HCT116 (cell line): ENCODE data around the gene ADCY2. TPM values are rescaled to one million over a fixed set of nuclear protein-coding genes. Genes with fewer than 3 reads are reported as not detected.

ENCODE experiments used
- ATAC-seq: fragments of 200-7000 bp; cut with Tn5 transposase; 2 replicates; pipeline ENCODE4 v1.9.1; 2020; ENCODE audit warnings: mild to moderate bottlenecking, moderate library complexity
- BruUV-seq: library from RNA; stranded (reverse); fragments of 400-500 nt; replicated peaks from 2 replicates; lab custom pipeline; 2021; lab: Mats Ljungman, UMichigan
- CTCF ChIA-PET: fragments of 300-600 bp; sonication (Branson Sonifier 250); formaldehyde crosslinking; loops from one replicate; lab custom pipeline; 2021; ENCODE audit warnings: antibody characterized with exemption; lab: Charles Lee
- POLR2A ChIA-PET: fragments of 300-600, 350-600 bp; sonication (Branson Sonifier 250); formaldehyde crosslinking; loops from one replicate; lab custom pipeline; 2021; ENCODE audit warnings: antibody characterized with exemption; lab: Charles Lee
- RAD21 ChIA-PET, 2 experiments: fragments of 300-600 bp; sonication (Branson Sonifier 250); formaldehyde crosslinking; loops; one replicate each; lab custom pipeline; 2023; ENCODE audit warnings: low total read pairs in 2 of 2; ENCODE audit not compliant: uncharacterized antibody in 2 of 2, unreplicated experiment in 2 of 2, low non-redundant PET in 1 of 2; lab: Charles Lee
- DNase-seq: peaks from one replicate; pipeline ENCODE4 v3.0.0-alpha.2; 2010; ENCODE audit warnings: low read depth, low spot score
- H2AFZ ChIP-seq: fragments of 200-600 bp; shearing (Covaris generic), sonication (generic); 2 replicates; pipeline ENCODE4 v1.6.1; 2017; ENCODE audit warnings: low read depth, mixed run types, mixed read lengths, antibody characterized with exemption, low read length; ENCODE audit not compliant: poor library complexity, severe bottlenecking
- H3K27ac ChIP-seq: 2 replicates; pipeline ENCODE4 v1.5.1; 2012; ENCODE audit warnings: low read depth, low read length
- H3K27me3 ChIP-seq: fragments of 200-600 bp; sonication (generic); 2 replicates; pipeline ENCODE4 v1.6.1; 2016; ENCODE audit warnings: mixed run types, low read length, mixed read lengths; ENCODE audit not compliant: insufficient read depth
- H3K36me3 ChIP-seq, 2 experiments: fragments of 200-500 bp in 1 of 2; fragments of 200-600 bp in 1 of 2; sonication (Bioruptor generic) in 1 of 2; sonication (generic) in 1 of 2; 2 replicates each; pipeline versions ENCODE4 v1.5.1 to v1.6.1; 2014 to 2016; ENCODE audit warnings: low read length in 2 of 2, inconsistent platforms in 1 of 2, mixed read lengths in 1 of 2, mixed run types in 1 of 2; ENCODE audit not compliant: insufficient read depth in 2 of 2, control insufficient read depth in 1 of 2
- H3K4me1 ChIP-seq, 2 experiments: fragments of 200-600 bp in 1 of 2; sonication (generic) in 1 of 2; 2 replicates each; pipeline versions ENCODE4 v1.5.1 to v1.6.1; 2012 to 2017; ENCODE audit warnings: low read length in 2 of 2, inconsistent platforms in 1 of 2, mild to moderate bottlenecking in 1 of 2, mixed read lengths in 1 of 2, mixed run types in 1 of 2, moderate library complexity in 1 of 2; ENCODE audit not compliant: insufficient read depth in 2 of 2, control insufficient read depth in 1 of 2
- H3K4me2 ChIP-seq: fragments of 200-600 bp; sonication (generic); 2 replicates; pipeline ENCODE4 v1.6.1; 2017; ENCODE audit warnings: mixed run types, low read length, mixed read lengths
- H3K4me3 ChIP-seq, 2 experiments: fragments of 200-600 bp in 1 of 2; sonication (generic) in 1 of 2; replicated peaks in 1 of 2; 2 replicates each; pipeline ENCODE4 v1.5.1; 2011 to 2016; ENCODE audit warnings: low read length in 2 of 2, control low read depth in 1 of 2, low read depth in 1 of 2, mild to moderate bottlenecking in 1 of 2, mixed read lengths in 1 of 2, mixed run types in 1 of 2
- H3K79me2 ChIP-seq: fragments of 200-600 bp; sonication (generic); 2 replicates; pipeline ENCODE4 v1.6.1; 2017; ENCODE audit warnings: mild to moderate bottlenecking, mixed run types, low read length, moderate library complexity, mixed read lengths; ENCODE audit not compliant: insufficient read depth
- H3K9ac ChIP-seq: fragments of 200-600 bp; sonication (generic); 2 replicates; pipeline ENCODE4 v1.6.1; 2016; ENCODE audit warnings: low read length, mixed read lengths
- H3K9me2 ChIP-seq: fragments of 200-600 bp; sonication (generic), shearing (Covaris generic); 2 replicates; pipeline ENCODE4 v1.6.1; 2017; ENCODE audit warnings: mixed run types, mild to moderate bottlenecking, moderate library complexity; ENCODE audit not compliant: insufficient read depth
- H3K9me3 ChIP-seq, 2 experiments: fragments of 200-500 bp in 1 of 2; fragments of 200-600 bp in 1 of 2; sonication (Bioruptor generic) in 1 of 2; sonication (generic) in 1 of 2; 2 replicates each; pipeline ENCODE4 v1.6.1; 2014 to 2017; ENCODE audit warnings: low read length in 2 of 2, mixed read lengths in 2 of 2, inconsistent platforms in 1 of 2, low read depth in 1 of 2, mild to moderate bottlenecking in 1 of 2, mixed run types in 1 of 2, moderate library complexity in 1 of 2; ENCODE audit not compliant: control insufficient read depth in 1 of 2, insufficient read depth in 1 of 2
- H4K20me1 ChIP-seq: fragments of 200-600 bp; sonication (generic), shearing (Covaris generic); 2 replicates; pipeline ENCODE4 v1.6.1; 2017; ENCODE audit warnings: mixed run types, mild to moderate bottlenecking, moderate library complexity; ENCODE audit not compliant: insufficient read depth
- CEBPB ChIP-seq: IDR thresholded peaks from 2 replicates; pipeline ENCODE4 v1.6.1; 2012; ENCODE audit warnings: low read depth
- EGR1 ChIP-seq: IDR thresholded peaks from 2 replicates; pipeline ENCODE4 v1.6.1; 2012; ENCODE audit warnings: low read depth
- ELF1 ChIP-seq: IDR thresholded peaks from 2 replicates; pipeline ENCODE4 v1.6.1; 2012; ENCODE audit warnings: low read depth, borderline replicate concordance
- EZH2phosphoT487 ChIP-seq: fragments of 200-600 bp; IDR thresholded peaks from 2 replicates; pipeline ENCODE4 v1.6.1; 2018; ENCODE audit warnings: antibody characterized with exemption, borderline replicate concordance
- POLR2A ChIP-seq: IDR thresholded peaks from 2 replicates; pipeline ENCODE4 v1.7.0; 2011; ENCODE audit warnings: borderline replicate concordance; ENCODE audit not compliant: insufficient read depth, insufficient read length; ENCODE audit errors: extremely low read depth
- RAD21 ChIP-seq: IDR thresholded peaks from 2 replicates; pipeline ENCODE4 v1.6.1; 2012; ENCODE audit warnings: low read depth, mild to moderate bottlenecking
- SIN3A ChIP-seq: IDR thresholded peaks from 2 replicates; pipeline ENCODE4 v1.6.1; 2012; ENCODE audit warnings: low read depth
- TCF7L2 ChIP-seq: IDR thresholded peaks from 2 replicates; pipeline ENCODE4 v1.7.0; 2011; ENCODE audit warnings: borderline replicate concordance, inconsistent platforms; ENCODE audit not compliant: insufficient read depth, insufficient read length; ENCODE audit errors: extremely low read depth
- ZBTB33 ChIP-seq: IDR thresholded peaks from 2 replicates; pipeline ENCODE4 v1.6.1; 2011; ENCODE audit warnings: mild to moderate bottlenecking, low read length, moderate library complexity; ENCODE audit not compliant: insufficient replicate concordance; ENCODE audit errors: extremely low read depth
- intact Hi-C: fragments of 100-400 bp; cut with micrococcal nuclease; formaldehyde crosslinking; loops from 2 replicates; pipeline ENCODE4 v1.10.0; 2022
- total RNA-seq: library from RNA; stranded (reverse); gene quantifications from one replicate; pipeline ENCODE4 v1.2.1, GENCODE V29; 2021; ENCODE audit not compliant: unreplicated experiment

ADCY2 gene
- total RNA-seq, 1 experiment from 2014 or later, result 0.15 TPM

- TF ChIP-seq TCF7L2 (no peak), ELF1 (no peak), POLR2A (no peak), SIN3A (no peak)
Observed at GRCh38 chr5:7437836-7438235, 41.9 kb downstream of the ADCY2 start (continued).

- no peak for ATAC-seq
- Histone ChIP-seq H3K27me3 (no peaks in the 10 kb centered on the region), H3K9me3 (peaks cover 9 to 19% of the 10 kb centered on the region in 2 experiments; a peak in 2 of 4 replicates), H3K79me2 (no peaks in the 10 kb centered on the region), H3K36me3 (no peaks in the 10 kb centered on the region), H3K9ac (no peak overlapping the region), H2AFZ (no peak overlapping the region), H3K4me2 (no peak overlapping the region), H4K20me1 (no peaks in the 10 kb centered on the region), H3K4me3 (no peak overlapping the region), H3K9me2 (no peaks in the 10 kb centered on the region), H3K4me1 (no peaks in the 10 kb centered on the region), H3K27ac (no peak overlapping the region)
- POLR2A ChIA-PET, result no interaction called here
- CTCF ChIA-PET, result no interaction called here
- RAD21 ChIA-PET, result no interaction called here
- intact Hi-C loops, result no loop called here
- no peak for DNase-seq
- BruUV-seq, result no TSS peak
- no peak for TF ChIP-seq SIN3A
- TF ChIP-seq RAD21, result no peak
- TF ChIP-seq EZH2phosphoT487, result no peak
- TF ChIP-seq ZBTB33, result no peak
- no peak for TF ChIP-seq EGR1
- TF ChIP-seq CEBPB, result no peak
Observed at GRCh38 chr5:7445068-7445467, 49.1 kb downstream of the ADCY2 start.
